Upper lobe of left lung (tissue), 6 donors: ENCODE measurements around the gene LRRC7. TPM values are rescaled to one million over a fixed set of nuclear protein-coding genes. Genes with fewer than 3 reads are reported as not detected.

Experiments
- ATAC-seq, 2 donors: fragments of 200-7000 bp; cut with Tn5 transposase; one replicate each; pipeline ENCODE4 v1.9.1; 2022; ENCODE audit warnings: mild to moderate bottlenecking in 2 of 2, moderate library complexity in 2 of 2; ENCODE audit not compliant: low FRiP score in 2 of 2
- DNase-seq, 2 donors: peaks; one replicate each; pipeline ENCODE4 v3.0.0-alpha.2; 2019 to 2020
- H3K27ac ChIP-seq, 4 donors: fragments of 200-600 bp; sonication (generic); one replicate each; pipeline ENCODE4 v1.5.1; 2016 to 2019
- H3K27me3 ChIP-seq, 4 donors: fragments of 200-600 bp; sonication (generic); one replicate each; pipeline ENCODE4 v1.5.1; 2017 to 2019
- H3K36me3 ChIP-seq, 4 donors: fragments of 200-600 bp; sonication (generic); one replicate each; pipeline ENCODE4 v1.5.1; 2016 to 2019
- H3K4me1 ChIP-seq, 4 donors: fragments of 200-600 bp; sonication (generic); one replicate each; pipeline ENCODE4 v1.5.1; 2018 to 2019
- H3K4me3 ChIP-seq, 4 donors: fragments of 200-600 bp; sonication (generic); one replicate each; pipeline ENCODE4 v1.5.1; 2017 to 2019; ENCODE audit warnings: mild to moderate bottlenecking in 2 of 4, moderate library complexity in 1 of 4
- H3K9me3 ChIP-seq, 4 donors: fragments of 200-600 bp; sonication (generic); one replicate each; pipeline ENCODE4 v1.5.1; 2018 to 2019
- CTCF ChIP-seq, 6 experiments: fragments of 450-650 bp in 4 of 6; fragments of 200-600 bp in 2 of 6; sonication (generic) in 2 of 6; IDR thresholded peaks; one replicate each; pipeline ENCODE4 v1.5.1; 2016 to 2019; ENCODE audit warnings: antibody characterized with exemption in 6 of 6
- EP300 ChIP-seq, 4 donors: sonication (generic); formaldehyde crosslinking; IDR thresholded peaks; one replicate each; pipeline ENCODE4 v1.5.1; 2017; ENCODE audit warnings: antibody characterized with exemption in 4 of 4, control low read depth in 2 of 4
- POLR2A ChIP-seq, 4 donors: fragments of 450-650 bp; IDR thresholded peaks; one replicate each; pipeline ENCODE4 v1.5.1; 2016 to 2017; ENCODE audit warnings: antibody characterized with exemption in 4 of 4, mild to moderate bottlenecking in 2 of 4
- POLR2AphosphoS5 ChIP-seq, 2 donors: sonication (generic); formaldehyde crosslinking; IDR thresholded peaks; one replicate each; pipeline ENCODE4 v1.5.1; 2017; ENCODE audit warnings: antibody characterized with exemption in 2 of 2
- WGBS, 2 donors: methylation state at CpG; one replicate each; pipeline ENCODE4 v1.1.5; 2017 to 2018; 5-methylcytosine and 5-hydroxymethylcytosine counted together
- total RNA-seq, 6 donors: library from RNA; depleted of rRNA in 4 of 6; stranded (reverse); fragments of >200 nt in 4 of 6; gene quantifications; one replicate each; pipeline versions ENCODE4 v1.1.0 to v1.2.1, GENCODE V29; 2016 to 2021
- donor health status: DM: no; HTN: no; CAD: no; lungs with moderate emphysema.
- donor health status: DM: no; HTN: yes; CAD: no; lungs with severe emphysema.

The LRRC7 gene
- total RNA-seq, 6 donors from 2014 or later: not detected

GRCh38 chr1:69777971-69778370 is 210.2 kb downstream of the LRRC7 start:
- Histone ChIP-seq H3K4me1 (no peaks in the 10 kb centered on the region), H3K27ac (no peak overlapping the region), H3K9me3 (no peaks in the 10 kb centered on the region), H3K27me3 (no peaks in the 10 kb centered on the region), H3K4me3 (no peak overlapping the region), H3K36me3 (no peaks in the 10 kb centered on the region)
- no peak for TF ChIP-seq CTCF (IDR thresholded peaks at IDR 0.05)
- TF ChIP-seq POLR2AphosphoS5 (IDR thresholded peaks at IDR 0.05): no peak
- no peak for TF ChIP-seq POLR2A (IDR thresholded peaks at IDR 0.05)
- no peak for TF ChIP-seq EP300 (IDR thresholded peaks at IDR 0.05)
- DNase-seq: no peak
- ATAC-seq: no peak

- Histone ChIP-seq H3K27ac (no peak overlapping the region), H3K9me3 (no peaks in the 10 kb centered on the region), H3K4me1 (no peaks in the 10 kb centered on the region), H3K36me3 (no peaks in the 10 kb centered on the region), H3K27me3 (no peaks in the 10 kb centered on the region), H3K4me3 (no peak overlapping the region)
- ATAC-seq (no peak), DNase-seq (peak in 1 of 2 donors; percentile 9)
- 90 to 100% methylated on average over 1 to 5 of the region's 5 CpGs for WGBS, 2 donors
- TF ChIP-seq POLR2A (IDR thresholded peaks at IDR 0.05): no peak
- no peak for TF ChIP-seq EP300 (IDR thresholded peaks at IDR 0.05)
- TF ChIP-seq CTCF (IDR thresholded peaks at IDR 0.05): no peak
- no peak for TF ChIP-seq POLR2AphosphoS5 (IDR thresholded peaks at IDR 0.05)
These were observed 219.4 kb downstream of the LRRC7 start for GRCh38 chr1:69787151-69787550.

- no peaks in the 10 kb centered on the region for H3K36me3 ChIP-seq
- TF ChIP-seq CTCF (IDR thresholded peaks at IDR 0.05) (no peak), POLR2AphosphoS5 (IDR thresholded peaks at IDR 0.05) (no peak), POLR2A (IDR thresholded peaks at IDR 0.05) (no peak), EP300 (IDR thresholded peaks at IDR 0.05) (no peak)
- H3K4me3 ChIP-seq: no peak overlapping the region
- WGBS, 2 donors: 67 to 74% methylated on average over 1 of the region's 1 CpG
- no peaks in the 10 kb centered on the region for H3K4me1 ChIP-seq
- no peaks in the 10 kb centered on the region for H3K27me3 ChIP-seq
- H3K9me3 ChIP-seq: no peaks in the 10 kb centered on the region
- no peak overlapping the region for H3K27ac ChIP-seq
- ATAC-seq (no peak), DNase-seq (no peak)
These were observed 223.6 kb downstream of the LRRC7 start for GRCh38 chr1:69791311-69791710.

- no peaks in the 10 kb centered on the region for H3K36me3 ChIP-seq
- H3K4me3 ChIP-seq: no peak overlapping the region
- no peak overlapping the region for H3K27ac ChIP-seq
- 86% methylated on average over 7 of the region's 7 CpGs for WGBS, 2 donors
- H3K9me3 ChIP-seq: no peaks in the 10 kb centered on the region
- H3K27me3 ChIP-seq: no peaks in the 10 kb centered on the region
- no peak for ATAC-seq
- no peaks in the 10 kb centered on the region for H3K4me1 ChIP-seq
- DNase-seq: no peak
- TF ChIP-seq CTCF (IDR thresholded peaks at IDR 0.05) (no peak), POLR2A (IDR thresholded peaks at IDR 0.05) (no peak), POLR2AphosphoS5 (IDR thresholded peaks at IDR 0.05) (no peak), EP300 (IDR thresholded peaks at IDR 0.05) (no peak)
These were observed 227.1 kb downstream of the LRRC7 start for GRCh38 chr1:69794831-69795230.

GRCh38 chr1:69814926-69815325 is 247.2 kb downstream of the LRRC7 start:
- DNase-seq (no peak), ATAC-seq (no peak)
- no peaks in the 10 kb centered on the region for H3K4me1 ChIP-seq
- no peaks in the 10 kb centered on the region for H3K27me3 ChIP-seq
- H3K4me3 ChIP-seq: no peak overlapping the region
- TF ChIP-seq POLR2A (IDR thresholded peaks at IDR 0.05) (no peak), POLR2AphosphoS5 (IDR thresholded peaks at IDR 0.05) (no peak), CTCF (IDR thresholded peaks at IDR 0.05) (no peak), EP300 (IDR thresholded peaks at IDR 0.05) (no peak)
- no peaks in the 10 kb centered on the region for H3K36me3 ChIP-seq
- H3K27ac ChIP-seq: no peak overlapping the region
- 56 to 63% methylated on average over 2 of the region's 2 CpGs for WGBS, 2 donors
- no peaks in the 10 kb centered on the region for H3K9me3 ChIP-seq
